SIG-M5 treated with dmso at 0.1 percent for 504 hours (cell line): ENCODE measurements around the gene ZMYM2.
"Not testable (repeated sequence)": the region's sequence is repeated elsewhere in the genome, so short reads cannot be mapped to it uniquely, and the experiment has no call there.

ENCODE experiments used
- DNase-seq: peaks from one replicate; lab custom pipeline; 2025; ENCODE audit not compliant: unreplicated experiment; lab: John Stamatoyannopoulos, UW

Gene ZMYM2

GRCh38 chr13:19958155-19959111 lies at the start of gene ZMYM2:
Gene ZMYM2, plus strand, starts transcription at chr13:19958727. Its CDS starts 34,346 bp downstream, at chr13:19993073.
- peak; percentile 92 for DNase-seq

- no peak for DNase-seq
These were observed 48.0 kb upstream of the ZMYM2 start for GRCh38 chr13:19910336-19911072.

- DNase-seq = no peak
These were observed 31.3 kb upstream of the ZMYM2 start for GRCh38 chr13:19927117-19927748.

GRCh38 chr13:19940106-19940505 lies 18.4 kb upstream of the ZMYM2 start:
- DNase-seq = no peak

GRCh38 chr13:19950374-19950773 lies 8.2 kb upstream of the ZMYM2 start:
- no peak for DNase-seq

- DNase-seq = no peak
These were observed 5.7 kb upstream of the ZMYM2 start for GRCh38 chr13:19952850-19953249.

- peak; percentile 43 for DNase-seq
These were observed 2.5 kb upstream of the ZMYM2 start for GRCh38 chr13:19955873-19956559.

- DNase-seq = peak; percentile 66
These were observed 990 bp upstream of the ZMYM2 start for GRCh38 chr13:19957320-19958154.

- DNase-seq = peak; percentile 61
These were observed 759 bp downstream of the ZMYM2 start for GRCh38 chr13:19959141-19959830.

- peak; percentile 97 for DNase-seq
These were observed 1.5 kb downstream of the ZMYM2 start for GRCh38 chr13:19959831-19960652.

GRCh38 chr13:19960653-19960976 lies 2.1 kb downstream of the ZMYM2 start:
- peak; percentile 26 for DNase-seq

- DNase-seq = peak; percentile 5
These were observed 3.0 kb downstream of the ZMYM2 start for GRCh38 chr13:19961489-19961888.

- DNase-seq = no peak
These were observed 3.4 kb downstream of the ZMYM2 start for GRCh38 chr13:19961924-19962323.

GRCh38 chr13:19962894-19963293 lies 4.4 kb downstream of the ZMYM2 start:
- DNase-seq = no peak

GRCh38 chr13:19967621-19968020 lies 9.1 kb downstream of the ZMYM2 start:
- no peak for DNase-seq

GRCh38 chr13:19974498-19975009 lies 16.0 kb downstream of the ZMYM2 start:
- not testable (repeated sequence) for DNase-seq

GRCh38 chr13:19978831-19979437 lies 20.4 kb downstream of the ZMYM2 start:
- DNase-seq = no peak

GRCh38 chr13:19981685-19982238 lies 23.2 kb downstream of the ZMYM2 start:
- DNase-seq = no peak
